ENCODE results near the gene ITPRID1. TPM values are rescaled to one million over a fixed set of nuclear protein-coding genes. Genes with fewer than 3 reads are reported as not detected.

ITPRID1 gene
- total and polyA plus RNA-seq, 2 donors: 0.02 to 0.05 TPM

GRCh38 chr7:31692451-31692850 lies 178.6 kb downstream of the ITPRID1 start:
- no peaks in the 10 kb centered on the region for H3K4me1 ChIP-seq (ENCODE audit: control insufficient read depth in 2 of 2, insufficient read depth in 2 of 2, low read length in 2 of 2)
- WGBS: 58% methylated on average over 5 of the region's 5 CpGs
- no peak overlapping the region for H3K27ac ChIP-seq (ENCODE audit: low read depth in 1 of 2, low read length in 1 of 2)
- H3K9me3 ChIP-seq (ENCODE audit: control insufficient read depth in 2 of 2, insufficient read depth in 1 of 2, low read length in 1 of 2): no peaks in the 10 kb centered on the region
- no peaks in the 10 kb centered on the region for H3K36me3 ChIP-seq (ENCODE audit: control insufficient read depth in 2 of 2, insufficient read depth in 2 of 2, low read length in 1 of 2)
- no peak overlapping the region for H3K4me3 ChIP-seq (ENCODE audit: low read length in 2 of 2)
- no peak for DNase-seq (ENCODE audit: low read depth in 6 of 9, low spot score in 9 of 9)
- H3K27me3 ChIP-seq (ENCODE audit: control insufficient read depth in 2 of 2, insufficient read depth in 1 of 2, low read length in 1 of 2): no peaks in the 10 kb centered on the region

- H3K4me3 ChIP-seq (ENCODE audit: low read length in 2 of 2): no peak overlapping the region
- no peak for DNase-seq (ENCODE audit: low read depth in 6 of 9, low spot score in 9 of 9)
- H3K27me3 ChIP-seq (ENCODE audit: control insufficient read depth in 2 of 2, insufficient read depth in 1 of 2, low read length in 1 of 2): no peaks in the 10 kb centered on the region
- no peaks in the 10 kb centered on the region for H3K4me1 ChIP-seq (ENCODE audit: control insufficient read depth in 2 of 2, insufficient read depth in 2 of 2, low read length in 2 of 2)
- H3K36me3 ChIP-seq (ENCODE audit: control insufficient read depth in 2 of 2, insufficient read depth in 2 of 2, low read length in 1 of 2): no peaks in the 10 kb centered on the region
- H3K27ac ChIP-seq (ENCODE audit: low read depth in 1 of 2, low read length in 1 of 2): no peak overlapping the region
- 68% methylated on average over 2 of the region's 2 CpGs for WGBS
- H3K9me3 ChIP-seq (ENCODE audit: control insufficient read depth in 2 of 2, insufficient read depth in 1 of 2, low read length in 1 of 2): no peaks in the 10 kb centered on the region
Measured at GRCh38 chr7:31692871-31693270, 179.0 kb downstream of the ITPRID1 start.

GRCh38 chr7:31695859-31696614 lies 182.1 kb downstream of the ITPRID1 start:
- no peak overlapping the region for H3K4me3 ChIP-seq (ENCODE audit: low read length in 2 of 2)
- DNase-seq (ENCODE audit: low read depth in 6 of 9, low spot score in 9 of 9): no peak
- 89% methylated on average over 6 of the region's 6 CpGs for WGBS
- H3K9me3 ChIP-seq (ENCODE audit: control insufficient read depth in 2 of 2, insufficient read depth in 1 of 2, low read length in 1 of 2): no peaks in the 10 kb centered on the region
- no peaks in the 10 kb centered on the region for H3K4me1 ChIP-seq (ENCODE audit: control insufficient read depth in 2 of 2, insufficient read depth in 2 of 2, low read length in 2 of 2)
- no peaks in the 10 kb centered on the region for H3K27me3 ChIP-seq (ENCODE audit: control insufficient read depth in 2 of 2, insufficient read depth in 1 of 2, low read length in 1 of 2)
- H3K27ac ChIP-seq (ENCODE audit: low read depth in 1 of 2, low read length in 1 of 2): no peak overlapping the region
- H3K36me3 ChIP-seq (ENCODE audit: control insufficient read depth in 2 of 2, insufficient read depth in 2 of 2, low read length in 1 of 2): no peaks in the 10 kb centered on the region

- Histone ChIP-seq H3K27me3 (ENCODE audit: control insufficient read depth in 2 of 2, insufficient read depth in 1 of 2, low read length in 1 of 2) (no peaks in the 10 kb centered on the region), H3K4me1 (ENCODE audit: control insufficient read depth in 2 of 2, insufficient read depth in 2 of 2, low read length in 2 of 2) (no peaks in the 10 kb centered on the region), H3K9me3 (ENCODE audit: control insufficient read depth in 2 of 2, insufficient read depth in 1 of 2, low read length in 1 of 2) (no peaks in the 10 kb centered on the region), H3K4me3 (ENCODE audit: low read length in 2 of 2) (no peak overlapping the region), H3K27ac (ENCODE audit: low read depth in 1 of 2, low read length in 1 of 2) (no peak overlapping the region), H3K36me3 (ENCODE audit: control insufficient read depth in 2 of 2, insufficient read depth in 2 of 2, low read length in 1 of 2) (no peaks in the 10 kb centered on the region)
- 61% methylated on average over 2 of the region's 2 CpGs for WGBS
- DNase-seq (ENCODE audit: low read depth in 6 of 9, low spot score in 9 of 9): no peak
Measured at GRCh38 chr7:31699050-31699449, 185.2 kb downstream of the ITPRID1 start.

GRCh38 chr7:31702354-31702753 lies 188.5 kb downstream of the ITPRID1 start:
- no peaks in the 10 kb centered on the region for H3K4me1 ChIP-seq (ENCODE audit: control insufficient read depth in 2 of 2, insufficient read depth in 2 of 2, low read length in 2 of 2)
- H3K36me3 ChIP-seq (ENCODE audit: control insufficient read depth in 2 of 2, insufficient read depth in 2 of 2, low read length in 1 of 2): no peaks in the 10 kb centered on the region
- no peak for DNase-seq (ENCODE audit: low read depth in 6 of 9, low spot score in 9 of 9)
- H3K9me3 ChIP-seq (ENCODE audit: control insufficient read depth in 2 of 2, insufficient read depth in 1 of 2, low read length in 1 of 2): no peaks in the 10 kb centered on the region
- WGBS: 90% methylated on average over 3 of the region's 3 CpGs
- H3K27me3 ChIP-seq (ENCODE audit: control insufficient read depth in 2 of 2, insufficient read depth in 1 of 2, low read length in 1 of 2): no peaks in the 10 kb centered on the region
- H3K4me3 ChIP-seq (ENCODE audit: low read length in 2 of 2): no peak overlapping the region
- H3K27ac ChIP-seq (ENCODE audit: low read depth in 1 of 2, low read length in 1 of 2): no peak overlapping the region

GRCh38 chr7:31705377-31705776 lies 191.5 kb downstream of the ITPRID1 start:
- no peak for DNase-seq (ENCODE audit: low read depth in 6 of 9, low spot score in 9 of 9)
- Histone ChIP-seq H3K9me3 (ENCODE audit: control insufficient read depth in 2 of 2, insufficient read depth in 1 of 2, low read length in 1 of 2) (no peaks in the 10 kb centered on the region), H3K27me3 (ENCODE audit: control insufficient read depth in 2 of 2, insufficient read depth in 1 of 2, low read length in 1 of 2) (no peaks in the 10 kb centered on the region), H3K27ac (ENCODE audit: low read depth in 1 of 2, low read length in 1 of 2) (no peak overlapping the region), H3K4me3 (ENCODE audit: low read length in 2 of 2) (no peak overlapping the region), H3K36me3 (ENCODE audit: control insufficient read depth in 2 of 2, insufficient read depth in 2 of 2, low read length in 1 of 2) (no peaks in the 10 kb centered on the region), H3K4me1 (ENCODE audit: control insufficient read depth in 2 of 2, insufficient read depth in 2 of 2, low read length in 2 of 2) (no peaks in the 10 kb centered on the region)
- 92% methylated on average over 3 of the region's 3 CpGs for WGBS

GRCh38 chr7:31707089-31707488 lies 193.2 kb downstream of the ITPRID1 start:
- Histone ChIP-seq H3K36me3 (ENCODE audit: control insufficient read depth in 2 of 2, insufficient read depth in 2 of 2, low read length in 1 of 2) (no peaks in the 10 kb centered on the region), H3K4me1 (ENCODE audit: control insufficient read depth in 2 of 2, insufficient read depth in 2 of 2, low read length in 2 of 2) (no peaks in the 10 kb centered on the region), H3K9me3 (ENCODE audit: control insufficient read depth in 2 of 2, insufficient read depth in 1 of 2, low read length in 1 of 2) (no peaks in the 10 kb centered on the region), H3K4me3 (ENCODE audit: low read length in 2 of 2) (no peak overlapping the region), H3K27ac (ENCODE audit: low read depth in 1 of 2, low read length in 1 of 2) (no peak overlapping the region), H3K27me3 (ENCODE audit: control insufficient read depth in 2 of 2, insufficient read depth in 1 of 2, low read length in 1 of 2) (no peaks in the 10 kb centered on the region)
- DNase-seq (ENCODE audit: low read depth in 6 of 9, low spot score in 9 of 9): no peak
- 50% methylated on average over 5 of the region's 5 CpGs for WGBS

Other genes starting within 250 kb of the ITPRID1 start
- not detected for gene NEUROD6, start 173.4 kb upstream of the ITPRID1 start, total RNA-seq
- gene NEUROD6, start 173.4 kb upstream of the ITPRID1 start, polyA plus RNA-seq: 0.02 TPM
- 0.14 TPM for gene PPP1R17, start 173.1 kb downstream of the ITPRID1 start, total RNA-seq
- gene PPP1R17, start 173.1 kb downstream of the ITPRID1 start, polyA plus RNA-seq: 0.27 TPM